GM13977 (cell line): Measurements from ENCODE around the gene LASP1NB.

Experiments
- DNase-seq: peaks from one replicate; pipeline ENCODE4 v3.0.0; 2012; ENCODE audit warnings: low spot score
- in situ Hi-C: fragments of 300-500 bp; cut with MboI; formaldehyde crosslinking; loops from one replicate; pipeline ENCODE4 v1.12.0; 2022; ENCODE audit warnings: low sequenced_read_pairs, low pct_unique_long_range_greater_than_20kb, mixed read lengths, inconsistent platforms; ENCODE audit not compliant: unreplicated experiment
- TF ChIP-seq, protein P1 (sequence below): IDR thresholded peaks from 2 replicates; pipeline ENCODE4 v1.5.1; 2012; ENCODE audit warnings: mild to moderate bottlenecking, control low read depth; ENCODE audit not compliant: insufficient read depth; ENCODE audit errors: extremely low read depth, missing control alignments

Gene LASP1NB

GRCh38 chr17:38916771-38917170 lies 8.6 kb upstream of the LASP1NB start:
- DNase-seq = no peak
- TF ChIP-seq, protein P1, sequence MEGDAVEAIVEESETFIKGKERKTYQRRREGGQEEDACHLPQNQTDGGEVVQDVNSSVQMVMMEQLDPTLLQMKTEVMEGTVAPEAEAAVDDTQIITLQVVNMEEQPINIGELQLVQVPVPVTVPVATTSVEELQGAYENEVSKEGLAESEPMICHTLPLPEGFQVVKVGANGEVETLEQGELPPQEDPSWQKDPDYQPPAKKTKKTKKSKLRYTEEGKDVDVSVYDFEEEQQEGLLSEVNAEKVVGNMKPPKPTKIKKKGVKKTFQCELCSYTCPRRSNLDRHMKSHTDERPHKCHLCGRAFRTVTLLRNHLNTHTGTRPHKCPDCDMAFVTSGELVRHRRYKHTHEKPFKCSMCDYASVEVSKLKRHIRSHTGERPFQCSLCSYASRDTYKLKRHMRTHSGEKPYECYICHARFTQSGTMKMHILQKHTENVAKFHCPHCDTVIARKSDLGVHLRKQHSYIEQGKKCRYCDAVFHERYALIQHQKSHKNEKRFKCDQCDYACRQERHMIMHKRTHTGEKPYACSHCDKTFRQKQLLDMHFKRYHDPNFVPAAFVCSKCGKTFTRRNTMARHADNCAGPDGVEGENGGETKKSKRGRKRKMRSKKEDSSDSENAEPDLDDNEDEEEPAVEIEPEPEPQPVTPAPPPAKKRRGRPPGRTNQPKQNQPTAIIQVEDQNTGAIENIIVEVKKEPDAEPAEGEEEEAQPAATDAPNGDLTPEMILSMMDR = no peak
- in situ Hi-C loops = no loop called here

DNA sequence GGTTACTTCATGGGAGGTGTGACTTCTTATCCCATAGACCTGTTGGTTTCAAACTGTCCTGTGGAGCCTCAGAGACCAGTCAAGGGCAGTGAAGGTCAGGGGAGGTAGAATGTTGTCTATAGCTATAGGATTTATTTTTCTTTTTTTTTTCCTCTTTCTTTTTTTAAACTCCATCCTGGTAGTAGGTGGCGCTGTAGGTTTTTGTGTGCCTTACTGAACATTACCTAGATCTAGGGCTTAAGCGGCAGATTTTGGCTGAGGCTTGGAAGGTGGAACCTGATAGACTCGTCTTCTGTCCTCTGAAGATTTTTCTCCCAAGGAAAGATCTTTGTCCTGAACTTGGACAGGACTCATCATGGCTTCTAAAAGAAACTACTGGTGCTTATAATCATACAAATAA lies 8.2 kb upstream of the LASP1NB start:
- in situ Hi-C loops = no loop called here
- no peak for DNase-seq

GRCh38 chr17:38918129-38918913 lies 7.1 kb upstream of the LASP1NB start:
- in situ Hi-C loops = no loop called here
- DNase-seq = no peak
- TF ChIP-seq, protein P1 = no peak

More for the DNA sequence above, 8.2 kb upstream of the LASP1NB start:
- TF ChIP-seq, protein P1 = no peak

- TF ChIP-seq, protein P1 = no peak
- in situ Hi-C loops = no loop called here
- no peak for DNase-seq
Observed at GRCh38 chr17:38918916-38919315, 6.5 kb upstream of the LASP1NB start.

DNA sequence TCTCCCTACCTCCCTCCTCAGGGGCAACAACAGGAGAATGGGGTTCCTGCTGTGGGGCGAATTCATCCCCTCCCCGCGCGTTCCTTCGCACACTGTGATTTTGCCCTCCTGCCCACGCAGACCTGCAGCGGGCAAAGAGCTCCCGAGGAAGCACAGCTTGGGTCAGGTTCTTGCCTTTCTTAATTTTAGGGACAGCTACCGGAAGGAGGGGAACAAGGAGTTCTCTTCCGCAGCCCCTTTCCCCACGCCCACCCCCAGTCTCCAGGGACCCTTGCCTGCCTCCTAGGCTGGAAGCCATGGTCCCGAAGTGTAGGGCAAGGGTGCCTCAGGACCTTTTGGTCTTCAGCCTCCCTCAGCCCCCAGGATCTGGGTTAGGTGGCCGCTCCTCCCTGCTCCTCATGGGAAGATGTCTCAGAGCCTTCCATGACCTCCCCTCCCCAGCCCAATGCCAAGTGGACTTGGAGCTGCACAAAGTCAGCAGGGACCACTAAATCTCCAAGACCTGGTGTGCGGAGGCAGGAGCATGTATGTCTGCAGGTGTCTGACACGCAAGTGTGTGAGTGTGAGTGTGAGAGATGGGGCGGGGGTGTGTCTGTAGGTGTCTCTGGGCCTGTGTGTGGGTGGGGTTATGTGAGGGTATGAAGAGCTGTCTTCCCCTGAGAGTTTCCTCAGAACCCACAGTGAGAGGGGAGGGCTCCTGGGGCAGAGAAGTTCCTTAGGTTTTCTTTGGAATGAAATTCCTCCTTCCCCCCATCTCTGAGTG lies 5.9 kb upstream of the LASP1NB start:
- in situ Hi-C loops = no loop called here
- no peak for DNase-seq

More for the DNA sequence above, 5.9 kb upstream of the LASP1NB start:
- TF ChIP-seq, protein P1 = no peak
